CD4-positive, alpha-beta T cell treated with Interleukin-10 for 1 hour (primary cell): Measurements from ENCODE around the gene DHX8.
"Not testable (repeated sequence)": the region's sequence is repeated elsewhere in the genome, so short reads cannot be mapped to it uniquely, and the experiment has no call there.

Experiments used
- DNase-seq: peaks from one replicate; pipeline ENCODE4 v3.0.0-alpha.2; 2020

Gene DHX8

DNA sequence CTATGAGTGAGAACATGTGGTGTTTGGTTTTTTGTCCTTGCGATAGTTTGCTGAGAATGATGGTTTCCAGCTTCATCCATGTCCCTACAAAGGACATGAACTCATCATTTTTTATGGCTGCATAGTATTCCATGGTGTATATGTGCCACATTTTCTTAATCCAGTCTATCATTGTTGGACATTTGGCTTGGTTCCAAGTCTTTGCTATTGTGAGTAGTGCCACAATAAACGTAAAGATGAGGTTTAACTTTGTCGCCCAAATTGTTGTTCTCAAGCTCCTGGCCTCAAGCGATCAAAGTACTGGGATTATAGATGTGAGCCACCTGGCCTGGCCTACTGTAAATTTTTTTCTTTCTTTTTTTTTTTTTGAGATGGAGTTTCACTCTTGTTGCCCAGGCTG, 21.2 kb upstream of the DHX8 start:
- not testable (repeated sequence) for DNase-seq

DNA sequence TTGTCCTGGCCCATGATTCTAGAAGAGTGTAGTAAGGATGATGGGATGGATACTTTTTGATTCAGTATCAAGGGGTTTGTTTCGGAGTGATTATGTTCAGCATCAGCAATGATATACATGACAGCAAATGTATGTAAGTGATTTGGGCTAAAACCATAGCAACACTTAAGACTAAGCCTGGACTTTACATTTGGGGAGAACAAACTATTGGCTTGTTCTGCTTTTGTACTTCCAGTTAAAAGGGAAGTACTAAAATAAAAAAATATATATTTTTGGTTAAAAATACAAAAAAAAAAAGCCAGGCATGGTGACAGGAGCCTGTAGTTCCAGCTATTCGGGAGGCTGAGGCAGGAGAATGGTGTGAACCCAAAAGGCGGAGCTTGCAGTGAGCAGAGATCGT, 20.5 kb upstream of the DHX8 start:
- DNase-seq: no peak

DNA sequence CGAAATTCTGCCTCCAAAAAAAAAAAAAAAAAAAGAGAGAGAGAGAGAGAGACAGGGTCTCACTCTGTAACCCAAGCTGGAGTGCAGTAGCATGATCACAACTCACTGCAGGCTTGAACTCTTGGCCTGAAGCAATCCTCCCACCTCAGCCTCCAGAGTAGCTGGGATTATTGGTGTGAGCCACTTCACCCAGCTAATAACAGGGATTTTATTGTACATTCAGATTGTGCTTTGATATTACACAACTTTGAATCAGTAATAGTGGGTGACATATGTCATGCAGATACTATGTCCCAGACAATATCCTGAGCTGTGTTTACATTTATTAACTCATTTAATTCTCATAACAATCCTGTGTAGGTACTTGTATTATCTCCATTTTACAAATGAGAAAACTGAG, 19.7 kb upstream of the DHX8 start:
- DNase-seq: no peak

DNA sequence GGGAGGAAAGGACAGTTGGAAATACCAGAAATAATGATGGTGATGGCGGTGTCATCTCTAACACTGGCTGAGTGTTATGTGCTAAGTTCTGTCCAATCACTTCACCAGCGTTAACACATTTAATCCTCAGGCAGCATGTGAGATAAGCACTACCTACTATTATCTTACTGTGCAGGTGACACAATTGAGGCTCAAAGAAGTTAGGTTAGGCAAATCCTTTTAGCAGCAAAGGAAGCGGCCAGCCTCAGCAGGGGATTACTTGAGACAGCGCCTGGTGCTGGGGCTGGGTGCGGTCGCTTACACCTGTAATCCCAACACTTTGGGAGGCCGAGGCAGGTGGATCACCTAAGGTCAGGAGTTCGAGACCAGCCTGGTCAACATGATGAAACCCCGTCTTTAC, 18.7 kb upstream of the DHX8 start:
- no peak for DNase-seq

DNA sequence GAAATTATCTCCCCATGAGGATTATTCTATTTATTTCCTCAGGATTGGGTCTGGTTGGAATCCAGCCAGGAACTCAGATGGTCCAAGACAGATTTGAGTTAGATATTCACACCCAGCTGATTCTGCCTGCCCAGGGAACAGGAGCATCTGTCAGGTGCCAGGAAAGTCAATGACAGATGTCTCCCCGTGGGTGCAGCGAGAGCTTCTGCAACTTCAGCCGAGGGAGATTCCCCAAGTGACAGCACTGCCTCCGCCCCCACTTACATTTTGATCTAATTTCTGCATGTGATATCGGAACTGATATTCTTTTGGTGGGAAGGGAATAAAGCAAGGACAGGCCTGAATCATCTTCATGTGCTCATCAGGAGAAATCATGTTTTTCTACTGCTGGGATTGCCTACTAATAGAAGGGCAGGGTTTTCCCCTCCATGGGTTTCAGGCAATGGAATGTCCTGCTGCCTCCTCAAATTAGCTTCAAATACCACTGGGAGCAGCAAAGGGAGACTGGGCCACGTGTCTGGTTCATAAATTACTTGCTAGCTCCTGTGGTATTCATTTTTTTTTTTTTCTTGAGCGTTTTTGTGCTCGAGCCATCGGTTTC, 15.7 kb upstream of the DHX8 start:
- no peak for DNase-seq

DNA sequence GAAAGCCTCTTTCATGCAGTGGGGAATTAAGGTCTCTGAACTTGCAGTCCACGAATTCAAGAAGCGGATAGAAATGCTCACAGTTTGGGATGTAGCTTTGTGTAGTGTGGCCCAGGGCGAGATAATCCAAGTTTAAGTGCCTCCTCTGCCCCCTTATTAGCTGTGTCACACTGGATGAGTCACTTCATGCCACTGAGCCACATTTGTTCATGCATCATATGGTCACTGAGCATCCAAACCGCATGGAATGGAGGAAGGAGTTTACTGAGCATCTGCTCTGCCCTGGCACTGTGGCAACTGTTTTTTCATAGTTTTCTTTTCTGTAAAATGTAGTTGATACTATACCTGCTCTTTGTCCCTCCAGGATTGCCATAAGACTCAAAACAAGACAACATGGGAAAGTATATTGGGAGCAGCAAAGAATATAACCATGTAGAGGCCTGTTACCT, 15.1 kb upstream of the DHX8 start:
- no peak for DNase-seq

DNA sequence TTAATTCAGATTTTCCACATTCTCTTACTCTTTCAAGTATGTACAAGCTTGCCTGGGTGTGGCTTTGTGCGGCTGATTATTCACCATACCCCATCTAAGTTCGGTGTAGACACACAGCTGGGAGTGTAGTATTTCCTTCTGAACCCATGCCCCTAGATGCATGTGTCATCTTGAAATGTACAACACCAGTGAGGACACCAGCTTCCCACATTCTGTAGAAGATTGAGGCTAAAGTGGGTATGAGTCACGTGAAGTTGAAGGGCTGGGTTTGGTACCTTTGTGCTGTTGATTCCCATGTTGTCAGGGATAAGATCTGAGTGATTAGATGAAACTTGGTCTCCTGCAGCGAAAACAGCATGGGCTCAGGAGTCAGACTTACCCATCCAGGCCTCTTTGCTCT, 14.6 kb upstream of the DHX8 start:
- DNase-seq: no peak

DNA sequence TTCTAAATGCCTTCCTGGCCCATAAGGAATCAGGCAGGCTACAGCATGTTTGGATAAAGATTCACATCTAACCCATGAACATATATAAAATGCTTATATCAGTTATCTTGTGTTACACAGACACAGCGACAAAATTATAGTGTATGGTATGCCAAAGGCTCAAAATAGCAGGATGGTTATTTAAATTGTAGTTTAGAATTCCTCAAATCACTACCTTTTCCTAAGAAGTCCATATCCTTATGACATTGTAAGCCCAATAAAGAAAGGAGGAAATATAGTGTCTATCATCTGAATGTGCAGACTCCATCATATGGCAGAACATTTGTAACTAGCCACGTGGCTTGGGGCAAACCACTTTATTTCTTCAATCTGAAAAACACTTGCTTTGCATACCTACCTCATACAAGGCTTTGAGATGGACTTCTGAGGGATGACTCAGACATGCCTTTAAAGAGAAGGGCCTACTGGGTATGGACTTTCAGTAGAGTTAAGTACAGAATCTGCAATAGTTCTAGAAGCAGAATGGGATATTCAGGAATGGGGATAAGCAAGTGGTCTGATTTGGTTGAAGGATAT, 12.1 kb upstream of the DHX8 start:
- no peak for DNase-seq

DNA sequence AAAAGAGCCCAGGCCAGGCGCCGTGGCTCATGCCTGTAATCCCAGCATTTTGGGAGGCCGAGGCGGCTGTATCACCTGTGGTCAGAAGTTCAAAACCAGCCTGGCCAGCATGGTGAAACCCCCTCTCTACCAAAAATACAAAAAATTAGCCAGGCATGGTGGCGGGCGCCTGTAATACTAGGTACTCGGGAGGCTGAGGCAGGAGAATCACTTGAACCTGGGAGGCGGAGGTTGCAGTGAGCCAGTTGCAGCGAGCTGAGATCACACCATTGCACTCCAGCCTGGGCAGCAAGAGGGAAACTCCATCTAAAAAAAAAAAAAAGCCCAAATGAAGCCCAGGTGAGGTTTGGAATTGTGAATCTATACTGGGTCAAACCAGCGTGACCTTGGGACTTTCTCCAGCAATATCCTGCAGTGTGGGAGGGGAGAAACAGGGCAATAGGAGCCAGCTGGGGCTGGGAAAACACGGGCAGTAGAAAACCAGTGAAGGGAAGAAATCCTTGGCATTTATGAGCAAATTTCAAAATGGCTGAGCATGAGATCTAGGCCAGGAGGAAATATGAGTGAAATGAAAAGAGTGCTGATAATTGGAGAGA, 8.2 kb upstream of the DHX8 start:
- DNase-seq: no peak

DNA sequence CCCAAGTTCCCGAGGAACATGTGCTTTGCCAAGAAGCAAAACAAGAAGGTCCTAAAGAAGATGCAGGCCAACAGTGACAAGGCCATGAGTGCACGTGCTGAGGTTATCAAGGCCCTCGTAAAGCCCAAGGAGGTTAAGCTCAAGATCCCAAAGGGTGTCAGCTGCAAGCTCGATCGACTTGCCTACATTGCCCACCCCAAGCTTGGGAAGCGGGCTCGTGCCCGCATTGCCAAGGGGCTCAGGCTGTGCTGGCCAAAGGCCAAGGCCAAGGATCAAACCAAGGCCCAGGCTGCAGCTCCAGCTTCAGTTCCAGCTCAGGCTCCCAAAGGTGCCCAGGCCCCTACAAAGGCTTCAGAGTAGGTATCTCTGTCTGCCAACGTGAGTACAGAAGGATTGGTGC, 7.5 kb upstream of the DHX8 start:
- not testable (repeated sequence) for DNase-seq

DNA sequence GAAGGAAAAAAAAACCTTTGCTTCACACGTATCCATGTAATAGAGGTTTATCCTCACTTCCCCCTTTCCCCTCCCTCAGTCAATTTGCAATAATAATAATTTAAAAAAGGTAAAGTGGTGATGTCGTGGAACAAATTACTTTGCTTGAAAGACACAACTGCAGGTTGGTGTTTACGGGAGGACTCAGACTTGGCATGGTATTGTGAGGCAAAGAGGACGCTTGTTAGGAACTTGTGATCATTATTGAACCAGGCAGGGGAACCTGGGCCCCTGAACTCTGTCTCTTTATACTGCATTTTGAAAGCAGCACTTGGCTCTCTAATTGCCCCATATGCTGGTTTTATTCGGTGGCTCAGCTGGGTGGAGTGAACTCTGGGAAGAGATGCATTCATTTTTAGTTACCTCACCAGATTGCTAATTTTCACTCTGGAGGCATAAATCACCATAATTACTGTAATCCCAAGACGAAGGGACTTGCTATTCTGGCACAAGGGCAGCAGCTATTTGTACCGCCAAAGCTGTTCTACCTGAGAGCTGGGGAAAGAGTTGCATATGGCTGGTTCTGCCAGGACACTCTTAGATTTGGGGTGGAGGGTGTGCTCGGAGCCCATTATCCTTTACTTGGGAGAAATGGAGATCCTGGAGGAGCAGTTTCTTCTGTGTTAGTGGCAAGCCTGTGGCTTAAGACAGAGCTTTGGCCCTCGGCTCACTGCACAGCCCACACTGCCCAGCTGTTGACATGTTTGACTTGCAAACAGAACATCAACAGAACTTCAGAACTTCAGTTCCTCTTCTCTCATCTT, 5.7 kb upstream of the DHX8 start:
- no peak for DNase-seq

DNA sequence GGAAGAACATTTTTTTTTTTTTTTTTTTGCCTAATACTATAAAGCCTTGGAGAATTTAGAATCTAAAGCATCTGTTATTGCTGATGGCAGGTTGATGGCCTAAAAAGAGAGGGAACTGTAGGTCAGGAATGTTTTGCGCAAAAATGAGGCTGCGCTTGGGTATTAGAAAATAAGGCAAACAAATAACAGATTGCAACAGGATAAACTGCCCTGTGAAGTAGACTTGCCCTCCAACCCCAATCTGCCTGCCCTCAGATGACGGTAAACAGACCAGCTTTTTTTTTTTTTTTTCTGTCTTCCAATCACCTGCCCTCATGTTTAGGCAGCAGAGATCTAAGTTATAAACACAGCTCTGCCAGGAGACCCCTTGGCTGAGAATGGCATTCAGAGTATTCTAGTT, 3.8 kb upstream of the DHX8 start:
- DNase-seq: no peak

DNA sequence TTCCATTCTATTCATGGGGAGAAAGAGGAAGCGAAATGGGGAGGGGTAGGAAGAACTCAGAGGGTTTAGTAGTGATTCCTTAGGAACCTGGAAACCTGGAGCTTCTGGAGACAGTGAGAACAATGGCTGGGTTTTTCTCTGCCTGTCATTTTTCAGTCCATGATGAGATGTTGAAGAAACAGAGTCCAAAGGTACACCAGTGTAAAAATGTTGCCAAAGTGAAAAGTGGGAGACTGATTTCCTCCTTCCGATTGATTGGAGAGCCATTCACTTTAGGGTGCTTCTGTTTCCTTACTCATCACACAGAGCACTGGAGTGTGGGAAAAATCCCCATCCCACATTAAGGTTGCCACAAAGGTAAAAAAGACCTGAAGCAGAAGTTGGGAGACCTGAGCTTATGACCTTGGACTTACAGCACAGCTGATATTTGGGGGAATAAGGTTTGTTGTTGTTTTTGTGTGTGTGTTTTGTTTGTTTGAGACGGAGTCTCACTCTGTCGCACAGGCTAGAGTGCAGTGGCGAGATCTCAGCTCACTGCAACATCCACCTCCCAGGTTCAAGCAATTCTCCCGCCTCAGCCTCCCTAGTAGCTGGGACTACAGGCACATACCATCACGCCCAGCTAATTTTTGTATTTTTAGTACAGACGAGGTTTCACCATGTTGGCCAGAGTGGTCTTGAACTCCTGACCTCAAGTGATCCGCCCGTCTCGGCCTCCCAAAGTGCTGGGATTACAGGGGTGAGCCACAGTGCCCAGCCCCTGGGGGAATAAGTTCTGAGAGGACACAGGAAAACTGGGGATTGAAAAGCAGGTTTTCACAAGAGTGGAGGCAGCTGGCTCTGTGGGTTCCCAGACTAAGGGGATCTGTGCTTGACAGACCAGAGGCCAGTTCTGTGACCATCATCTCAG, 1.4 kb upstream of the DHX8 start:
- DNase-seq: no peak

DNA sequence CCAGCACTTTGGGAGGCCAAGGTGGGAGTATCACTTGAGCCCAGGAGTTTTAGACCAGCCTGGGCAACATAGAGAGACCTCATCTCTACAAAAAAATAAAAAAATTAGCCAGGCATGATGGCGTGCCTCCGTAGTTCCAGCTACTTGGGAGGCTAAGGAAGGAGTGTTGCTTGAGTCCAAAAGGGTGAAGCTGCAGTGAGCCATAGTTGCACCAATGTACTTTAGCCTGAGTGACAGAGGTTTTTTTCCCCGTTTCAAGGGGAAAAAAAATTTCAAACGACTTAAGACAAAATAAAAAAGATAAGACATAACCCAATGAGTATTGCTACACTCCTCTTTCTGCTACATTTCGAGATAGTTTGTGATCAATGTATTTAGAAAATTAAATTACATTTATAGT, 6.8 kb downstream of the DHX8 start:
- no peak for DNase-seq

DNA sequence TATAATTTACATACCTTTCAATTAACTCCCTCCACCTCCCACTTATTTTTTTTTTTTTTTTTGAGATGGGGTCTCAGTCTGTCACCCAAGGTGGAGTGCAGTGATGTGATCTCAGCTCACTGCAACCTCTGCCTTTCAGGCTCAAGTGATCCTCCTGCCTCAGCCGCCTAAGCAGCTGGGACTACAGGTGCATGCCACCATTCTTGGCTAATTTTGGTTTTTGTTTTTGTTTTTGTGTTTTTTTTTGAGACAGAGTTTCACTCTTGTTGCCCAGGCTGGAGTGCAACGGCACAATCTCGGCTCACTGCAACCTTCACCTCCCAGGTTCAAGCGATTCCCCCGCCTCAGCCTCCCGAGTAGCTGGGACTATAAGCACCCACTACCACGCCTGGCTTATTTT, 25.7 kb downstream of the DHX8 start:
- not testable (repeated sequence) for DNase-seq

DNA sequence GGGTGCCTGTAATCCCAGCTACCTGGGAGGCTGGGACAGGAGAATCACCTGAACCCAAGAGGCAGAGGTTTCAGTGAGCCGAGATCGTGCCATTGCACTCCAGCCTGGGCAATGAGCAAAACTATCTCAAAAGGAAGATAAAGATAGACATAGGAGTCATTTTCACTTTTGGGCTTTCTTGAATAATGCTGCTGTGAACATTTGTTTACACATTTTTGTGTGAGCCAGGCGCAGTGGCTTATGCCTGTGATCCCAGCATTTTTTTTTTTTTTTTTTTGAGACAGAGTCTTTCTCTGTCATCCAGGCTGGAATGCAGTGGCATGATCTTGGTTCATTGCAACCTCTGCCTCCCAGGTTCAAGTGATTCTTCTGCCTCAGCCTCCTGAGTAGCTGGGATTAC, 27.4 kb downstream of the DHX8 start:
- not testable (repeated sequence) for DNase-seq

DNA sequence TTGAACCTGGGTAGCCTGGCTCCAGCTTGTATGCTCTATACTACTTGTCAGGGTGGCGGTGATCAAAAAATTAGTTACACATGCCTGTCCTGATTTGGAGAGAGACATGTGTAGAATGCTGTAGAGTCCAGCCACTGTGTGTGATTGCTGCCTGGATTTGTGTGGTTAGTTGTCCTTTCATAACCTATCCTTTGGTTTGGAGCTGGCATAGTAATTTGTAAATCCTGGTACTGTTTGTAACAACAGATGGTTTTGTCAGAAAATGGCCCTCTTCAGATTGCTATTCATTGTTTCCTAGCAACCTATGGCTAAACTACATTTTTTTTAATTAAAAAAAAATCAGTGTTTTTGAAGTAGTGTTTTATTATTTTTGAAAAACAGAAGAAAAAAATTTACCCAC, 31.9 kb downstream of the DHX8 start:
- no peak for DNase-seq

DNA sequence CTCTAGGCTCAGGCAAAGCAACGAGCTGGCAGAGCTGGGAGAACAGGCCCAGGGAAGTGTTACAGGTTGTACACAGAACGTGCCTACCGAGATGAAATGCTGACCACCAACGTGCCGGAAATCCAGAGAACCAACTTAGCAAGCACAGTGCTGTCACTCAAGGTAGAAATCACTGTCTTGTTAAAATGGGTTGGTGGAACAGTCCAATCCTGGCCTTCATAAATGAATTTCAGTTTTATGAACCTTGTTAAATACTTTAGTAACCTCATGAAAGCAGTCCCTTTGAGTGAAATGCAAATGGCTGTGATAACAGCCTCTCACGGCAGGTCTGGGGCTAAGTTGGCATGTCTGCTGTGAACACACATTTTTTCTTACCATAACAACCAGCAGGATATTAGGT, 33.4 kb downstream of the DHX8 start:
- DNase-seq: no peak

DNA sequence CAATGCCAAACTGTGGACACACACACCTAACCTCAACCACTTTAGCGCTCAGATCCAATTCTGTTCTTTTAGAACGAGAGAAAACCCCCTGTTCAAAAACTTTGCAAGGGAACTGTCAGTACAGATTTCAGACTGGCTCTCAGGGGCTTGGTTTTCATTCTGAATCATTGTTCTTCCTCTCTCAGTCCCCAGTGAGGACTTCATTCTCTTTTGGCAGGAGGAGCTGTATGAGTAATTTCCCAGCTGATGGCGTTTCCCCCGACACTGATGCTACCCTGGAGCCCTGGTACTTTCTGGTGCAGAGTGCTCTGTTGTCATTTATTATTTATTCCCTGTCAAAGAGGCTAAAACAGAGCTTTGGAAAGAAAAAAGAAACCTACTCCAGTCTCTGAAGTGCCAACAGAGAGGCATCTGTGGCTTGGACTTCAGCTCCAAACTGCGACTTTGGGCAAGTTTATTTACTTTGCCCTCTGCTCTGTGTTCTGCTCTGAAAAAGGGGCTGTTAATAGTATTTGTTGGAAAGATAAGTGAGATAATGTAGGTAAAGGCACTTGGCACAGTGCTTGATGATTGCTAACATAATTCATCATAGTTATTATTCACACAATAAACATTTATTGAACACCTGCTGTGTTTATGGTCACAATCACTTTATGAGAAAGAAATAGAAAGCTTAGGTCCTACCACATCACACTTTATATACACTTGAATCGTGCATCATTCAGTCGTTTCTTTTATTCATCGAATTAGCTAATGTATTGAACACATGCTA, 34.0 kb downstream of the DHX8 start:
- DNase-seq: no peak

DNA sequence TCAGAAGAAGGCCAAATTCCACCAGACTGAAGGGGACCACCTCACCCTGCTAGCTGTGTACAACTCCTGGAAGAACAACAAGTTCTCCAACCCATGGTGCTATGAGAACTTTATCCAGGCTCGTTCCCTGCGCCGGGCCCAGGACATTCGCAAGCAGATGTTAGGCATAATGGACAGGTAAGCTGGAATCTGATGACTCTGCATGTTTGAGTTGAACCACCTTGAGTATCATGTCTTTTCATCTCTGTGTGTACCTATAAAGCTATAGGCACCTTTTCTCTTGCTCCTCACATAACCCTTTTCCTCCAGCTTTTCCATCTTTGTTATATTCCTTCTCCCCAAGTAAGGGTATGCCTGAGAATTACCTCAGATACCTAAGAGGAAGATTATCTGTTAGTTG, 37.6 kb downstream of the DHX8 start:
- DNase-seq: no peak

DNA sequence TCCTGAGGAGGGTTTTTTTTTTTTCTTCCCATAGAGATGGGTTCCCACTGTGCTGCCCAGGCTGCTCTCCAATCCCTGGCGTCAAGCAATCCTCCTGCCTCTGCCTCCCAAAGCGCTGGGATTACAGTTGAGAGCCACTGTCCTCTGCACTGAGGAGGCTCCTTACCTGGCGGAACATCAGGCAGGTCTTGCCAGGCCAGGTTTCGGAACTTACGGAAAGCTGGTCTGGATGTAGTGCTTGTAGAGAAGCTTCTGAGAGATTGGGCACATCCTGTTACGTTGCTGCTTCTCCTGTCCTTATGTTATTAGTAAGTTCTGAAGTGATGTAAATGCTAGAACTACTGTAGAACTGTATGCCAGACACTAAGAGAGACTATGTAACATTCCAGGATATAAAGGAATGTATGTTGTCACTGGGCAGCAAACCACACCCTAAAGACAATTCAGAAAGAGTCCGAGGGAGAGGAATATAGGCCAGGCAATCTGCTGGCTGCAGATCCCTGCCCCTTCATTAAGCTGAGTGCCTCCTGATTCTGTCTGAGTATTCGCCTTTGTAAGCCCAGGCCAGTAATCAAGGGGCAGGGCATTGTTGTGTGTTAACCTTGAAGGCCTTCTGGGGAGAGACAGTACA, 41.3 kb downstream of the DHX8 start:
- no peak for DNase-seq
